Hepatocyte (in vitro differentiated cells): ENCODE measurements around the gene B3GNT4. TPM values are rescaled to one million over a fixed set of nuclear protein-coding genes. Genes with fewer than 3 reads are reported as not detected.

Experiments used
- DNase-seq: peaks from one replicate; pipeline ENCODE4 v3.0.0-alpha.2; 2016; ENCODE audit warnings: low spot score
- H2AFZ ChIP-seq: fragments of 200-600 bp; sonication (generic); 2 replicates; pipeline ENCODE4 v1.6.0; 2016; ENCODE audit warnings: antibody characterized with exemption, mild to moderate bottlenecking
- H3K27ac ChIP-seq: fragments of 200-600 bp; sonication (generic); 2 replicates; pipeline ENCODE4 v1.5.1; 2016; ENCODE audit warnings: mild to moderate bottlenecking
- H3K27me3 ChIP-seq: fragments of 200-600 bp; sonication (generic); 2 replicates; pipeline ENCODE4 v1.6.1; 2016
- H3K36me3 ChIP-seq: fragments of 200-600 bp; sonication (generic); replicated peaks from 2 replicates; pipeline ENCODE4 v1.5.1; 2016; ENCODE audit warnings: low read depth; ENCODE audit not compliant: insufficient read depth
- H3K4me1 ChIP-seq: fragments of 200-600 bp; sonication (generic); 2 replicates; pipeline ENCODE4 v1.5.1; 2016; ENCODE audit warnings: mild to moderate bottlenecking, moderate library complexity; ENCODE audit not compliant: insufficient read depth
- H3K4me2 ChIP-seq: fragments of 200-600 bp; sonication (generic); 2 replicates; pipeline ENCODE4 v1.6.0; 2016
- H3K4me3 ChIP-seq: fragments of 200-600 bp; sonication (generic); 2 replicates; pipeline ENCODE4 v1.5.1; 2016; ENCODE audit warnings: mild to moderate bottlenecking
- H3K79me2 ChIP-seq: fragments of 200-600 bp; sonication (generic); 2 replicates; pipeline ENCODE4 v1.6.0; 2017; ENCODE audit warnings: mild to moderate bottlenecking
- H3K9me2 ChIP-seq: fragments of 200-600 bp; sonication (generic); replicated peaks from 2 replicates; pipeline ENCODE4 v1.6.0; 2017; ENCODE audit warnings: mild to moderate bottlenecking; ENCODE audit not compliant: insufficient read depth
- H3K9me3 ChIP-seq: fragments of 200-600 bp; sonication (generic); 2 replicates; pipeline ENCODE4 v1.5.1; 2016; ENCODE audit warnings: low read depth, mild to moderate bottlenecking
- H4K20me1 ChIP-seq: fragments of 200-600 bp; sonication (generic); 2 replicates; pipeline ENCODE4 v1.6.0; 2016; ENCODE audit warnings: mild to moderate bottlenecking; ENCODE audit not compliant: insufficient read depth, poor library complexity, severe bottlenecking
- EZH2 ChIP-seq: fragments of 200-600 bp; sonication (generic); IDR thresholded peaks from 2 replicates; pipeline ENCODE4 v1.6.1; 2016; ENCODE audit warnings: antibody characterized with exemption, mild to moderate bottlenecking, borderline replicate concordance
- EZH2phosphoT487 ChIP-seq: fragments of 200-600 bp; sonication (generic); IDR thresholded peaks from one replicate; pipeline ENCODE4 v1.6.1; 2018; ENCODE audit warnings: antibody characterized with exemption, mild to moderate bottlenecking, low read depth, moderate library complexity; ENCODE audit not compliant: unreplicated experiment, severe bottlenecking
- WGBS: methylation state at CpG from one replicate; pipeline ENCODE4 v1.1.6; 2016; ENCODE audit warnings: low lambda C conversion rate; ENCODE audit errors: missing lambda C conversion rate; 5-methylcytosine and 5-hydroxymethylcytosine counted together
- polyA plus RNA-seq: library from polyadenylated mRNA; unstranded; fragments of >200 nt; fragmentation: Nextera tagmentation; extraction: Ambion mirVana; gene quantifications from 2 replicates; pipeline ENCODE4 v1.2.1, GENCODE V29; 2016
- total RNA-seq: library from RNA; depleted of rRNA; stranded (reverse); fragments of >200 nt; gene quantifications from 2 replicates; pipeline ENCODE4 v1.2.3, GENCODE V29; 2014
- TF ChIP-seq, protein P1 (sequence below): fragments of 200-600 bp; sonication (generic); IDR thresholded peaks from 2 replicates; pipeline ENCODE4 v1.5.1; 2016; ENCODE audit warnings: antibody characterized with exemption, mild to moderate bottlenecking; ENCODE audit not compliant: poor library complexity

B3GNT4 gene
- total and polyA plus RNA-seq, 2 experiments from 2014 or later, result 0.13 to 1.0 TPM

DNA sequence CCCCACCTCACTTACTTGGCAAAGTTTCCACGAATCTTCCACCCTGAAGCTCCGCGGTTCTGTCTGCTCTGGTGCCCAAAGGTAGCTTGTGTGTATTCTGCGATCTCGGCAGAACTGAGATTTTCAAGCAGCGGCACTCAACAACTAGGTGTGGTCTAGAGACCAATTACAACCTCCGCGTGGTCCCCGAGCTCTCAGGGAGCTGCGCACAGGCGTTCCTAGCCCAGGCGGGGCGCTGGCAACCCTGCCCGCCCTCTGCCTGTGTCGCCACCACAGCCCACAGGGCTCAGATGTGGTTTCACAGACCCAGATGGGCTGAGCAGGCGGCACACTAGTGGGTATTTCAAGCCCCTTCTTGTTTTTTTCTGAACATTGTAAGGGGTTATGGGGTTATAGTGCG, 23.8 kb downstream of the B3GNT4 start:
- H3K4me1 ChIP-seq, result peaks cover 12% of the 10 kb centered on the region
- no peaks in the 10 kb centered on the region for H3K36me3 ChIP-seq
- H4K20me1 ChIP-seq, result peaks cover 9% of the 10 kb centered on the region
- 98% methylated on average over 17 of the region's 17 CpGs for WGBS
- H3K79me2 ChIP-seq, result peaks cover 29% of the 10 kb centered on the region
- H2AFZ ChIP-seq, result no peak overlapping the region
- no peaks in the 10 kb centered on the region for H3K27me3 ChIP-seq
- no peak overlapping the region for H3K4me3 ChIP-seq
- no peaks in the 10 kb centered on the region for H3K9me2 ChIP-seq
- no peak overlapping the region for H3K4me2 ChIP-seq
- no peak overlapping the region for H3K27ac ChIP-seq
- TF ChIP-seq EZH2phosphoT487 (no peak), EZH2 (no peak)
- TF ChIP-seq, protein P1, sequence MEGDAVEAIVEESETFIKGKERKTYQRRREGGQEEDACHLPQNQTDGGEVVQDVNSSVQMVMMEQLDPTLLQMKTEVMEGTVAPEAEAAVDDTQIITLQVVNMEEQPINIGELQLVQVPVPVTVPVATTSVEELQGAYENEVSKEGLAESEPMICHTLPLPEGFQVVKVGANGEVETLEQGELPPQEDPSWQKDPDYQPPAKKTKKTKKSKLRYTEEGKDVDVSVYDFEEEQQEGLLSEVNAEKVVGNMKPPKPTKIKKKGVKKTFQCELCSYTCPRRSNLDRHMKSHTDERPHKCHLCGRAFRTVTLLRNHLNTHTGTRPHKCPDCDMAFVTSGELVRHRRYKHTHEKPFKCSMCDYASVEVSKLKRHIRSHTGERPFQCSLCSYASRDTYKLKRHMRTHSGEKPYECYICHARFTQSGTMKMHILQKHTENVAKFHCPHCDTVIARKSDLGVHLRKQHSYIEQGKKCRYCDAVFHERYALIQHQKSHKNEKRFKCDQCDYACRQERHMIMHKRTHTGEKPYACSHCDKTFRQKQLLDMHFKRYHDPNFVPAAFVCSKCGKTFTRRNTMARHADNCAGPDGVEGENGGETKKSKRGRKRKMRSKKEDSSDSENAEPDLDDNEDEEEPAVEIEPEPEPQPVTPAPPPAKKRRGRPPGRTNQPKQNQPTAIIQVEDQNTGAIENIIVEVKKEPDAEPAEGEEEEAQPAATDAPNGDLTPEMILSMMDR, result no peak
- no peak for DNase-seq
- H3K9me3 ChIP-seq, result no peaks in the 10 kb centered on the region

DNA sequence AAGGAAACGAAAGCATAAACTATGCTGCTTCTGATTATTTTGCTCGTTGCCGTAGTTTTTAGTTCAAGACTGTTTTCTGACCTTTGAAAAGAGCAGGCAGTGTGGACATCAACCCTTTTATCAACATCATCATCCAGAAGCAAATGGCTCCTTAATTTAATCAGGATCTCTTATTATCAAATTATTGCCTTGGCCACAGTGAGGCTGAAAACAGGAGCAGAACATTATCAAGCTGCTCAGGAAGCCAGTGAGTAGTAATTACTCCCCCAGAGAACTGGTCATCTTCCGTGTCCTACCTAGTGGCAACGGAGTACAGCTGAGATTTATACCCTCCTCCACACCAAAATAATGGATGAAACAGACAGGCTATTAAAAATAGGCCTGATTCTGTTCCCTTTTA, 24.6 kb downstream of the B3GNT4 start:
- WGBS, result 96% methylated on average over 5 of the region's 5 CpGs
- no peak for DNase-seq
- TF ChIP-seq EZH2phosphoT487 (no peak), EZH2 (no peak)
- TF ChIP-seq, protein P1, result no peak

DNA sequence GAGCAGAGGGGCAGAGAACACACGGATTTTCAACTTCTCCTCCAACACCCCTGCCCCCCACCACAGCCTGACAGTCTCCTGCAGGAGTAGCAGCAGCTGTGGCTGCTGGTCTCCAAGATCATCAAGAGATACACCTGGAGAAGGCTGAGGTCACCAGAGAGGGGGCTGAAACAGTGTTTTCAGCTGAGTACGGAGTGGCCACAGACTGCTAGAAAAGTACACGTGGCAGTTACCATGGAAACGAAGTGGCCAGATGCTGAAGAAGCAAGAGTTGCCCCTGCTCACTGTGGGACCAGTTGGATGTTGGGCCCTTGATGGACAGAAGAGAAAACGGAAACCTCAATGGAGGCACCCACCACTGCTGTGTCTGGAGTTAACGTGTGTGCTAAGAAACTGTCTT, 27.3 kb downstream of the B3GNT4 start:
- H2AFZ ChIP-seq, result no peak overlapping the region
- no peaks in the 10 kb centered on the region for H3K79me2 ChIP-seq
- TF ChIP-seq, protein P1, result no peak
- TF ChIP-seq EZH2, result no peak
- no peak for TF ChIP-seq EZH2phosphoT487
- H3K4me2 ChIP-seq, result no peak overlapping the region
- no peak overlapping the region for H3K27ac ChIP-seq
- no peaks in the 10 kb centered on the region for H3K27me3 ChIP-seq
- H4K20me1 ChIP-seq, result no peaks in the 10 kb centered on the region
- no peaks in the 10 kb centered on the region for H3K9me3 ChIP-seq
- DNase-seq, result no peak
- H3K4me1 ChIP-seq, result peaks cover 5% of the 10 kb centered on the region
- no peak overlapping the region for H3K4me3 ChIP-seq
- no peaks in the 10 kb centered on the region for H3K36me3 ChIP-seq
- WGBS, result 84% methylated on average over 6 of the region's 6 CpGs
- H3K9me2 ChIP-seq, result no peaks in the 10 kb centered on the region

More for the DNA sequence above, 24.6 kb downstream of the B3GNT4 start:
- no peaks in the 10 kb centered on the region for H3K36me3 ChIP-seq
- H3K4me3 ChIP-seq, result no peak overlapping the region
- H4K20me1 ChIP-seq, result peaks cover 9% of the 10 kb centered on the region
- no peak overlapping the region for H3K4me2 ChIP-seq
- peaks cover 22% of the 10 kb centered on the region for H3K79me2 ChIP-seq
- H3K9me3 ChIP-seq, result no peaks in the 10 kb centered on the region
- H3K27ac ChIP-seq, result no peak overlapping the region
- H2AFZ ChIP-seq, result no peak overlapping the region
- H3K9me2 ChIP-seq, result no peaks in the 10 kb centered on the region
- H3K4me1 ChIP-seq, result peaks cover 12% of the 10 kb centered on the region
- no peaks in the 10 kb centered on the region for H3K27me3 ChIP-seq

DNA sequence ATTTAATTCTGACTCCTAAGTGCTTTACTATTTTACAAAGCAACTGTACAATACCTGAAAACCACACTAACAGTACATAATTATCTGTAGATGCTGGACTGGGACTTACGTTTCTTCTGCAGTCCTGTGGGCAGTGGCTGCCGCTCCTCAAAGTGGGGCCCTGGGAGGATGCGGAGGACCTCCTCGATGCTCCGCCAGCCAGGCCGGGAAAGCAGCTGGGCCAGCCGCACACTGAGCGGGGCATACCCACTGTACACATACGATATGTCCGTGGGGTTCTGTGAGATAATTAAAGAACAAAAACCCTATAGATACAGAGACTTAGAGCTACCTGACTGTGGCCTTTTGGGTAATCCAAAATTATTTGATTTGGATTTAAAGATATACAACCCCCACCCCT, 29.2 kb downstream of the B3GNT4 start:
- WGBS, result 98% methylated on average over 10 of the region's 10 CpGs
- Histone ChIP-seq H3K9me3 (no peaks in the 10 kb centered on the region), H3K4me2 (no peak overlapping the region), H3K27ac (no peak overlapping the region), H3K79me2 (no peaks in the 10 kb centered on the region), H3K27me3 (no peaks in the 10 kb centered on the region), H3K4me3 (no peak overlapping the region), H3K36me3 (no peaks in the 10 kb centered on the region), H3K9me2 (no peaks in the 10 kb centered on the region), H4K20me1 (no peaks in the 10 kb centered on the region), H3K4me1 (no peaks in the 10 kb centered on the region), H2AFZ (no peak overlapping the region)
- TF ChIP-seq EZH2phosphoT487 (no peak), EZH2 (no peak)
- TF ChIP-seq, protein P1, result no peak
- DNase-seq, result no peak
